Activated naive CD4-positive, alpha-beta T cell treated with anti-CD3 and anti-CD28 coated beads for 36 hours (primary cell): ENCODE measurements around the gene PTPRF. TPM values are rescaled to one million over a fixed set of nuclear protein-coding genes. Genes with fewer than 3 reads are reported as not detected.
A peak's percentile ranks its signal among the peaks of the same experiment; 100 is the strongest.

ENCODE experiments used
- CTCF ChIA-PET: fragments of 350-600 bp; sonication (Branson Sonifier 250); formaldehyde crosslinking; loops from one replicate; lab custom pipeline; 2021; ENCODE audit warnings: antibody characterized with exemption; lab: Charles Lee
- DNase-seq: peaks from one replicate; pipeline ENCODE4 v3.0.0-alpha.2; 2020
- H3K27ac Mint-ChIP-seq: one replicate; pipeline ENCODE4 v1.8.0; 2021; ENCODE audit warnings: mild to moderate bottlenecking, mixed read lengths
- H3K27me3 Mint-ChIP-seq: one replicate; pipeline ENCODE4 v1.8.0; 2021; ENCODE audit warnings: low read depth, mixed read lengths
- H3K36me3 Mint-ChIP-seq: one replicate; pipeline ENCODE4 v1.8.0; 2021; ENCODE audit warnings: low read depth, mixed read lengths
- H3K4me1 Mint-ChIP-seq: one replicate; pipeline ENCODE4 v1.8.0; 2021; ENCODE audit warnings: low read depth, mixed read lengths
- H3K4me3 Mint-ChIP-seq: one replicate; pipeline ENCODE4 v1.8.0; 2021; ENCODE audit warnings: mild to moderate bottlenecking, moderate library complexity, mixed read lengths
- H3K9me3 Mint-ChIP-seq: one replicate; pipeline ENCODE4 v1.8.0; 2021; ENCODE audit warnings: mixed read lengths
- intact Hi-C: fragments of 100-400 bp; cut with micrococcal nuclease; formaldehyde crosslinking; loops from one replicate; pipeline ENCODE4 v1.15.1; 2023
- total RNA-seq, 2 experiments: library from RNA; stranded (reverse); gene quantifications; one replicate each; pipeline ENCODE4 v1.2.3, GENCODE V29; 2021

The PTPRF gene
- total RNA-seq, 2 experiments from 2014 or later = 1.0 to 2.3 TPM

DNA sequence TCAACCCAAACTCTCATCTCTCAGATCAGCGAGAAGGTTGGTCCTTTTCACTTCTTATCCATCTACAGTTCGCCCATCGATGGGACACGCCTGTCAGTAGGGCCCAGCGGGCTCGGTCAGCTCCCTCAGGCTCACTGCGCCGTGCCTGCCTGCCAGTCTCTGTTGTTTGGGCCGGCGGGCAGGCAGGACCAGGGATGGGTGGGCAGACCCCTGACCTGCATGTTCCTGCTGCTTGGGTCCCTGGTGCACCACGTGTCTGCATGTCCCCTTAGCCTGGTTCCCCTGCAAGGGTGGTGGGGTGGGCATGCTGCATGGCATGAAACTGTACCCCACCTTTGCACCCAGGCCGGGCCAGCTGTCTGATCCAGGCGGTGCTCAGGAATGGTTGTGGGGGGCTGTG is 52.4 kb downstream of the PTPRF start:
- intact Hi-C loops = no loop called here
- H3K36me3 Mint-ChIP-seq = no peaks in the 10 kb centered on the region
- peak overlapping the region; percentile 19 for H3K27ac Mint-ChIP-seq
- CTCF ChIA-PET = no interaction called here
- H3K4me3 Mint-ChIP-seq = no peak overlapping the region
- no peaks in the 10 kb centered on the region for H3K9me3 Mint-ChIP-seq
- peaks cover 3% of the 10 kb centered on the region for H3K4me1 Mint-ChIP-seq
- no peaks in the 10 kb centered on the region for H3K27me3 Mint-ChIP-seq
- DNase-seq = no peak

DNA sequence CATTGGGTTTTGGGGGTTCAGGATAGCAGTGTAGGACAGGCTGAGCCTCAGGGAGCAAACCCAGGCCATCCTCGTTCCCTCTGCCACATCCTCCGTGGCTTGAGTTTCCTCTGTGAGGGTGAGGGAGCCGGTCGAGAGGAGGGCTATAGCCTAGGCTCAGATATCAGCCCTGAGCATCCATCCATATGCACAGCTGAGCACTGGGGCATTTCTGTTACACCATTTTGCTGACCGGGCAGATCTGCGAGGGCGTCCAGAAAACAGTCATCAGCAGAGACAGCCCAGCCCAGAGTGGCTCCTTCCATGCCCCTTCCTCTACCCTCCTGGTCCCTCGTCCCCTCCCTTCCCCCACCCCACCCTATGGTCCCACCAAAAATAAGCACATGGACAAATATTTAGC is 53.5 kb downstream of the PTPRF start:
- Mint-ChIP-seq H3K36me3 (no peaks in the 10 kb centered on the region), H3K27me3 (no peaks in the 10 kb centered on the region), H3K4me1 (peaks cover 3% of the 10 kb centered on the region), H3K27ac (no peak overlapping the region), H3K4me3 (no peak overlapping the region), H3K9me3 (no peaks in the 10 kb centered on the region)
- no peak for DNase-seq
- CTCF ChIA-PET = no interaction called here
- intact Hi-C loops = no loop called here

DNA sequence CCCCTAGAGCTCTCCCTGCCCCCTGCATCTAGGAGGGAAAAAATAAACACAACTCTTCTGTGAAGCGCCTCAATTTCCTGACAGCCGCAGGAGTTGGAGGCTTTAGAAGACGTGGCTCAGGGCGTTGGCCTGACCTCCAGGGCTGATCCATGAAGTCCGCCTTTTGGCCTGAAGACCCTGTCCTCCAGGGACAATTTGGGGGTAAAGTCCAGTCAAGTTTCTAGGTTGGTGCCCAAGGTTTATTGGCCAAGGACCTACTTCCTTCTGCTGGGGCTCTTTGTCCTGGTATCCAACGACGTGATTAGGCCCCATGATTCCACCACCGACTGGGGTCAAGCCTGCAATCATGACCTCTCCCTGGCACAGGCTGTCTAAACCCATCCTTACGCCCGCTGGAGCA is 54.9 kb downstream of the PTPRF start:
- H3K27ac Mint-ChIP-seq = no peak overlapping the region
- H3K4me1 Mint-ChIP-seq = peaks cover 3% of the 10 kb centered on the region
- intact Hi-C loops = no loop called here
- no peak for DNase-seq
- CTCF ChIA-PET = no interaction called here
- H3K9me3 Mint-ChIP-seq = no peaks in the 10 kb centered on the region
- H3K36me3 Mint-ChIP-seq = no peaks in the 10 kb centered on the region
- no peaks in the 10 kb centered on the region for H3K27me3 Mint-ChIP-seq
- H3K4me3 Mint-ChIP-seq = no peak overlapping the region

DNA sequence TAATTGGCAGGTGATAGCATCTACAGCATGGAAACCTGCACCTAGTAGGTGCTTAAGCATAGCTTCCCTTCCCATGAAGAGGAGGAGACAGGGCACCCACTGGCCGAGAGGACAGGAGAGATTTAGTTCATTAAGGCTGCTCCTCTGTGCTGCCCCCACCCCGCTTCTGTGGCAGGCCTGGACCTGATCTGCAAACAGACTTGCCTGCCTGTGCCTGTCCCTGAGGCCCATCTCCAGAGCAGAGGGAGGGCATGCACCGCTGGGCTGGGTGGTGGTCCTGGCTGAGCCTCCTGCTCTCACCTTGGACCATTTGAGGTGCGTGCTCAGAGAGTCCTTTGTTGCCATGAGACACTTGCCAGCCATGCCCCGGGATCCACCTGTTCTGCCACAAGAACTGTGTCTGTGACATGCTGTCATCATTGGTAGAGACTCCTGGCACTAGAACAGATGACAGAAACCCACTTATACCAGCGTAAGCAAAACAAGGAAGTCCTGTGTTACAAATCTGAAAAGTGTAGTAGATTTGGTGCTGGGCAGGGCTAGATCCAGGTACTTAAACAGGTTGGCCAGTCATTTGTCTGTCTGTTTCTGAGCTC is 55.6 kb downstream of the PTPRF start:
- no peaks in the 10 kb centered on the region for H3K27me3 Mint-ChIP-seq
- H3K36me3 Mint-ChIP-seq = no peaks in the 10 kb centered on the region
- CTCF ChIA-PET = no interaction called here
- no peak overlapping the region for H3K4me3 Mint-ChIP-seq
- no peaks in the 10 kb centered on the region for H3K9me3 Mint-ChIP-seq
- intact Hi-C loops = no loop called here
- DNase-seq = no peak
- peaks cover 3% of the 10 kb centered on the region for H3K4me1 Mint-ChIP-seq
- no peak overlapping the region for H3K27ac Mint-ChIP-seq

DNA sequence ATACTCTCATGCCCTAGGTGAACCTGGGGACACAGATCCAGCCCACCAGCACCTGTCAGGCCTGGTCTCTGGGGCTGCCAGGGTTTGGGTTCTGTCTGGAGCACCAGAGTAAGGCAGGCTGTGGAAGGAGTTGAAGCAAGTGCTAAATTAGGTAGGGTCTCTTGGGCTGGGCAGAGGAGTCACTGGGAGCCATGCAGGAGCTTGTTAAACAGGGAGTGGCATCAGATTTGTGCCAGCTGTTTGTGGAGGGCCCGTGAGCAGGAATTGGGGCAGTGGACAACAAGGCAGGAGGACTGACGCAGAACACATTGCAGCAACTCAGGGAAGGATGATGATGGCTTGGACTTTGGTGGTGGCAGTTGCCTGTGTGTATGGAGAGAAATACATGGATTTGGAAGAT is 56.3 kb downstream of the PTPRF start:
- H3K36me3 Mint-ChIP-seq = no peaks in the 10 kb centered on the region
- H3K27ac Mint-ChIP-seq = no peak overlapping the region
- no peaks in the 10 kb centered on the region for H3K27me3 Mint-ChIP-seq
- no peak overlapping the region for H3K4me3 Mint-ChIP-seq
- H3K9me3 Mint-ChIP-seq = no peaks in the 10 kb centered on the region
- H3K4me1 Mint-ChIP-seq = peaks cover 1% of the 10 kb centered on the region
- intact Hi-C loops = no loop called here
- no peak for DNase-seq
- CTCF ChIA-PET = no interaction called here

DNA sequence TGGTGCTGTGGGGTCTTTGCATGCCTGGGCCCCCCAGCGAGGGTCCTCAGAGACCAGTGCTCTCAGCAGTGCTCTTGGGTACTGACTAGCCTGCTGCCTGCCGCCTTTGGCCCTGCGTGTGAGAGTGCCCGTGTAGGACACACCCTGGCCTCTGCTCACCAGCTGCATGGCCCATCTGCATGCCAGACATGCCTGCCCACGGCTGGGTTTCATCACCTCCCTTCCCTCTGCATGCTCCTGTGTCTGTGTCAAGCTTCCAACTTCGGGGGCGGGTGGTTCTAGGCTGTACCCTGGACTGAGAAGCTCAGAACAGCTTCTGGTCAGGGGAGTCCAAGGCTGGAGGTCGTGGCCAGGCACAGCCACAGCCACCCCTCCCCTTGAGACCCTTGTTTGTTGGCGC is 56.9 kb downstream of the PTPRF start:
- CTCF ChIA-PET = no interaction called here
- H3K4me3 Mint-ChIP-seq = no peak overlapping the region
- H3K27ac Mint-ChIP-seq = no peak overlapping the region
- no peaks in the 10 kb centered on the region for H3K4me1 Mint-ChIP-seq
- no peak for DNase-seq
- no peaks in the 10 kb centered on the region for H3K36me3 Mint-ChIP-seq
- no peaks in the 10 kb centered on the region for H3K27me3 Mint-ChIP-seq
- intact Hi-C loops = no loop called here
- no peaks in the 10 kb centered on the region for H3K9me3 Mint-ChIP-seq

DNA sequence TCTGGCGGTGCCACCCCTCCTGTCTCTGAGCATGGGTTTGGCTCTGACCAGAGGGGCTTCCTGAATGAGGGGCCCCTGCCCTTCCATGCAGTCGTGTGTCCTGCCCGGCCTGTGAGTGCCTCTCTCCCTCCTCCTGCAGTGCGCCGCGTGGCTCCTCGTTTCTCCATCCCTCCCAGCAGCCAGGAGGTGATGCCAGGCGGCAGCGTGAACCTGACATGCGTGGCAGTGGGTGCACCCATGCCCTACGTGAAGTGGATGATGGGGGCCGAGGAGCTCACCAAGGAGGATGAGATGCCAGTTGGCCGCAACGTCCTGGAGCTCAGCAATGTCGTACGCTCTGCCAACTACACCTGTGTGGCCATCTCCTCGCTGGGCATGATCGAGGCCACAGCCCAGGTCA is 57.9 kb downstream of the PTPRF start:
- H3K4me1 Mint-ChIP-seq = no peaks in the 10 kb centered on the region
- CTCF ChIA-PET = interaction anchor here (0.6 to 0.7 kb wide), 2 partner anchors 92 to 1128 kb away, joined by 3 read pairs; no protein-coding TSS in a partner anchor
- no peak for DNase-seq
- no peak overlapping the region for H3K27ac Mint-ChIP-seq
- no peaks in the 10 kb centered on the region for H3K36me3 Mint-ChIP-seq
- no peak overlapping the region for H3K4me3 Mint-ChIP-seq
- no peaks in the 10 kb centered on the region for H3K27me3 Mint-ChIP-seq
- intact Hi-C loops = no loop called here
- H3K9me3 Mint-ChIP-seq = no peaks in the 10 kb centered on the region

DNA sequence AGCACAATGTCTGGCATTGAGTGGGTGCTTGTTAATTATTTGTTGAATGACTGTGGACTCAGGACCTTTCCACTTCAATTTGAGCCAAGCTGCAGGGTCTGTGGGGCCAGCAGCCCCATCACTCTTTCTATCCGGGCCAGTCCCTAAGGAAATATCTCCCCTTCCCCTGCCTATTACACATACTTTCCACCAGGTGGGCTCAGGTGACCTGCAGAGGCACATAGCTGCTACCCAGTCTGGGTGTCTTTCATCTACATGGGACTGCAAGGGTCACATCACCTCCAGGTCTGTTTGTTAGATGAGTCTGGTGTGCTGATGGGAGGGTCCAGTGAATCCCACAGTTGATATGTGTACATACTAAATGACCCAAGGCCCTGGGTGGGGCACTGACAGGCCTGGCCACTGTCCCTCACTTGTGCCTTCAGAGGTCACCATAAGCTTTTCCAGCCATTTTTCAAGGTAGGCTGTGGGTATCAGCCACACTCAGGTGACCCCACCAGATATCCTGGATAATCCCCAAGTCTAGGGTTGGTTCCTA is 59.8 kb downstream of the PTPRF start:
- no peak overlapping the region for H3K4me3 Mint-ChIP-seq
- H3K27ac Mint-ChIP-seq = no peak overlapping the region
- CTCF ChIA-PET = no interaction called here
- H3K27me3 Mint-ChIP-seq = no peaks in the 10 kb centered on the region
- no peaks in the 10 kb centered on the region for H3K36me3 Mint-ChIP-seq
- intact Hi-C loops = no loop called here
- no peak for DNase-seq
- H3K9me3 Mint-ChIP-seq = no peaks in the 10 kb centered on the region
- H3K4me1 Mint-ChIP-seq = no peaks in the 10 kb centered on the region

DNA sequence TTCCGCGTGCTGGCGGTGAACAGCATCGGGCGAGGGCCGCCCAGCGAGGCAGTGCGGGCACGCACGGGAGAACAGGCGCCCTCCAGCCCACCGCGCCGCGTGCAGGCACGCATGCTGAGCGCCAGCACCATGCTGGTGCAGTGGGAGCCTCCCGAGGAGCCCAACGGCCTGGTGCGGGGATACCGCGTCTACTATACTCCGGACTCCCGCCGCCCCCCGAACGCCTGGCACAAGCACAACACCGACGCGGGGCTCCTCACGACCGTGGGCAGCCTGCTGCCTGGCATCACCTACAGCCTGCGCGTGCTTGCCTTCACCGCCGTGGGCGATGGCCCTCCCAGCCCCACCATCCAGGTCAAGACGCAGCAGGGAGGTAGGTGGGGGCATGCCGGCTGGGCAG is 60.5 kb downstream of the PTPRF start:
- DNase-seq = no peak
- H3K4me3 Mint-ChIP-seq = no peak overlapping the region
- no peaks in the 10 kb centered on the region for H3K9me3 Mint-ChIP-seq
- no peaks in the 10 kb centered on the region for H3K36me3 Mint-ChIP-seq
- no peaks in the 10 kb centered on the region for H3K27me3 Mint-ChIP-seq
- no peaks in the 10 kb centered on the region for H3K4me1 Mint-ChIP-seq
- CTCF ChIA-PET = no interaction called here
- H3K27ac Mint-ChIP-seq = no peak overlapping the region
- intact Hi-C loops = no loop called here

DNA sequence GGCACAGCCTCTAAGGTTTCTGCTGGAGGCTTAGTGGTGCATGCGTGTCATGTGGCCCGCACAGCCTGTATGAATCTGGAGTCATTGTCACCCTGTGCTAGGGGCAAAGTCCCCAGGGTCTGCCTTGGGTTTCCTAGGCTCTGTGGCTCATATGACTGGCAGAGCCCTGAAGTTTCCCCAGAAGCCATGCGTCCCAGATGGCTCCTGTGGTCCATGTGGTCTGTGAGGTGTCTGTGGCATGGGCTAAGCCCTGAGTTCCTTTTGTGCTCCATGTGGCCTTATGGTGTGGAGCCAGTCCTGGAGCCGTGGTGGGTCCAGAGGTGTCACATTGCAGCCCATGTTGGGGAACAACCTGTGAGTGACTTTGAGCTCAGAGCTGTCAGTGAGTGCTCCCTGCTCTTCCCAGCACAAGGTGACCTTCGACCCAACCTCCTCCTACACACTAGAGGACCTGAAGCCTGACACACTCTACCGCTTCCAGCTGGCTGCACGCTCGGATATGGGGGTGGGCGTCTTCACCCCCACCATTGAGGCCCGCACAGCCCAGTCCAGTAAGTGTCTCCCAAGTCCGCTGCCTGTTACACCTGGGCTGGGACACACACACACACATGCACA is 61.5 kb downstream of the PTPRF start:
- H3K36me3 Mint-ChIP-seq = no peaks in the 10 kb centered on the region
- no peaks in the 10 kb centered on the region for H3K27me3 Mint-ChIP-seq
- no peak overlapping the region for H3K4me3 Mint-ChIP-seq
- no peak for DNase-seq
- intact Hi-C loops = no loop called here
- H3K9me3 Mint-ChIP-seq = no peaks in the 10 kb centered on the region
- CTCF ChIA-PET = no interaction called here
- H3K4me1 Mint-ChIP-seq = no peaks in the 10 kb centered on the region
- no peak overlapping the region for H3K27ac Mint-ChIP-seq

DNA sequence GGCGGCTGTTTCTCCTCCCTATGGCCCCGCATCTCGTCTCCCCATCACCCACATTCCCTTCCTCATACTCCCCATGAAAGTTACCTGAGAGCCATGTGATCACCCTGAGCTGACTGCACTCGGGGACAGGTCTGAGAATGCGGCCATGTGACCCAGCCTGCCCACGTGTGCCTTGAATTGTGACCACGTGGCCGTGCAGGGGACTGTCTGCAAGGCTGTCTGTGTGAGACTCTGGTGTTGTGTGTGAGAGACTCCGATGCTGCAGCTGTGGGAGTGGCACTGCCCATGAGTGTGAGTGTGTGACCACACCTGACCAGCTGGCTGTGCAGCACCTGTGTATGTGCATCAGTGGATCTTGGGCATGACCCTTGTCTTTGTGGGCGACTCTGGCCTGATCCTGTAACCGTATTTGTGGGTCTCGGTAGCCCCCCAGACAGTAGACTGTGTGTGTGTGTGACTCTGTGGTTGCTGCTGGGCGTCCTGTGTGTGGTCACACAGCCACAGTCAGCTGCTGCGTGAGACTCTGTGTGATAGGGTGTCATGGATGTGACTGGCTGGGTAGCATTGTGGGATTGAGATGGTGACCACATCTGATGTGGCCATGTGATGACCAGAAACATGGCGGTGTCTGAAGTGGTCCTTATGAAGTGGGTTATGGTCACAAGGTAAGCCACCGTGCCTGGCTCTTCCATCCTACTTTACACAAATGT is 62.4 kb downstream of the PTPRF start:
- Mint-ChIP-seq H3K9me3 (no peaks in the 10 kb centered on the region), H3K36me3 (no peaks in the 10 kb centered on the region), H3K4me1 (no peaks in the 10 kb centered on the region), H3K27me3 (no peaks in the 10 kb centered on the region), H3K4me3 (no peak overlapping the region), H3K27ac (no peak overlapping the region)
- intact Hi-C loops = no loop called here
- no peak for DNase-seq
- CTCF ChIA-PET = no interaction called here

DNA sequence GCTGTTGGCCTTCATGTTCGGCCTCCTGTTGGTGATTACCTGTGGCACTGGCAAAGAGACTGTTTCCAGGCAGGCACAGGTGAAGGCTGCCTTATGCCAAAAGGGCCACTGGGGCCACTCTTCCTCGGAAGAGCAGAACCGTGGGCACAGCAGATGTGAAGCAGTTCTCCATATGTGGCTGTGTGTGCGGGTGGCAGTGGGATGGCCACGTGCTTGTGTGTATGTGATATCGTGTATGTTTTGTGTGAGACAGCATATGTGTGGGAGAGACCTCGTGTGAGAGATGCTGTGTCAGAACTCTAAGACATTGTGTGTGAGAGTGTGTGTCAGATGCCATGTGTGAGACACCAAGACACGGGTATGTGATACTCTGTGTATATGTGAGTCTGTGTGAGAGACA is 65.9 kb downstream of the PTPRF start:
- Mint-ChIP-seq H3K4me3 (no peak overlapping the region), H3K4me1 (no peaks in the 10 kb centered on the region), H3K27me3 (no peaks in the 10 kb centered on the region), H3K9me3 (no peaks in the 10 kb centered on the region), H3K36me3 (no peaks in the 10 kb centered on the region), H3K27ac (no peak overlapping the region)
- DNase-seq = no peak
- CTCF ChIA-PET = no interaction called here
- intact Hi-C loops = no loop called here

DNA sequence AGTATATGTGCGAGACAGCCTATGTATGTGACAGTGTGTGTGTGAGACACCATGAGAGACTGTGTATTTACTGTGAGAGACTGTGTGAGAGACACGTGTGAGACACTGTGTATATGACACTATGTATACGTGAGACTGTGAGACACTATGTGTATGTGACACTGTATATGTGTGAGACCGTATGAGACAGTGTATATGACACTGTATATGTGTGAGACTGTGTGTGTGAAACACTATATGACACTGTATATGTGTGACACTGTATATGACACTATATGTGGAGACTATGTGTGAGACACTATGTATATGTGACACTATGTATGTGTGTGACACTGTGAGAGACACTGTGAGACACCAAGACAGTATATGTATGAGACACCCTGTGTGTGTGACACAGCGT is 66.3 kb downstream of the PTPRF start:
- CTCF ChIA-PET = no interaction called here
- H3K27ac Mint-ChIP-seq = no peak overlapping the region
- H3K9me3 Mint-ChIP-seq = no peaks in the 10 kb centered on the region
- no peaks in the 10 kb centered on the region for H3K36me3 Mint-ChIP-seq
- no peak for DNase-seq
- intact Hi-C loops = no loop called here
- no peaks in the 10 kb centered on the region for H3K4me1 Mint-ChIP-seq
- no peak overlapping the region for H3K4me3 Mint-ChIP-seq
- no peaks in the 10 kb centered on the region for H3K27me3 Mint-ChIP-seq
